OCI-LY7 (cell line): Measurements from ENCODE around the gene NDUFAF4.

ENCODE experiments used
- CTCF ChIP-seq: fragments of 200-600 bp; sonication (generic); conservative IDR thresholded peaks from 2 replicates; pipeline ENCODE4 v1.5.1; 2014; ENCODE audit warnings: mild to moderate bottlenecking, antibody characterized with exemption, low read length, moderate library complexity, mixed read lengths
- EZH2phosphoT487 ChIP-seq: fragments of 200-600 bp; sonication (generic); IDR thresholded peaks from 2 replicates; pipeline ENCODE4 v1.6.1; 2018; ENCODE audit warnings: low read depth, borderline replicate concordance, mild to moderate bottlenecking, mixed run types, antibody characterized with exemption, low read length, moderate library complexity, mixed read lengths

GRCh38 chr6:96942676-96943075 is 45.0 kb upstream of the NDUFAF4 start:
- TF ChIP-seq EZH2phosphoT487 (no peak), CTCF (no peak)
